PC-9 (cell line): ENCODE results near the gene IMPG2. TPM values are rescaled to one million over a fixed set of nuclear protein-coding genes. Genes with fewer than 3 reads are reported as not detected.

ENCODE experiments used
- BruUV-seq: library from RNA; stranded (reverse); fragments of 400-500 nt; replicated peaks from 2 replicates; lab custom pipeline; 2021; lab: Mats Ljungman, UMichigan
- CTCF ChIA-PET: fragments of 300-600 bp; sonication (Branson Sonifier 250); formaldehyde crosslinking; loops from one replicate; lab custom pipeline; 2022; ENCODE audit warnings: antibody characterized with exemption; lab: Charles Lee
- POLR2A ChIA-PET: fragments of 300-600 bp; sonication (Branson Sonifier 250); formaldehyde crosslinking; loops from one replicate; lab custom pipeline; 2022; ENCODE audit warnings: antibody characterized with exemption; ENCODE audit not compliant: unreplicated experiment; lab: Charles Lee
- DNase-seq, 2 experiments: peaks; one replicate each; pipeline versions ENCODE4 v3.0.0 to v3.0.0-alpha.2; 2015 to 2022; ENCODE audit warnings: mixed read lengths in 1 of 2
- H2AFZ ChIP-seq: fragments of 200-600 bp; sonication (generic); 2 replicates; pipeline ENCODE4 v1.8.1; 2017; ENCODE audit warnings: antibody characterized with exemption
- H3F3A ChIP-seq: fragments of 200-600 bp; sonication (generic); 2 replicates; pipeline ENCODE4 v1.8.1; 2017; ENCODE audit warnings: antibody characterized with exemption, mild to moderate bottlenecking, low read depth; ENCODE audit not compliant: insufficient read depth
- H3K27ac ChIP-seq: fragments of 200-600 bp; sonication (generic); 2 replicates; pipeline ENCODE4 v1.6.1; 2016; ENCODE audit warnings: mixed run types
- H3K27me3 ChIP-seq: fragments of 200-600 bp; sonication (generic); 2 replicates; pipeline ENCODE4 v1.6.1; 2016; ENCODE audit warnings: low read depth, mixed run types; ENCODE audit not compliant: insufficient read depth
- H3K36me3 ChIP-seq: fragments of 200-600 bp; sonication (generic); 2 replicates; pipeline ENCODE4 v1.6.1; 2016; ENCODE audit warnings: low read depth, mixed run types
- H3K4me1 ChIP-seq: fragments of 200-600 bp; sonication (generic); replicated peaks from 2 replicates; pipeline ENCODE4 v1.6.1; 2016; ENCODE audit warnings: mixed run types; ENCODE audit not compliant: insufficient read depth
- H3K4me2 ChIP-seq: fragments of 200-600 bp; sonication (generic); 2 replicates; pipeline ENCODE4 v1.6.1; 2017; ENCODE audit warnings: mixed run types
- H3K4me3 ChIP-seq: fragments of 200-600 bp; sonication (generic); 2 replicates; pipeline ENCODE4 v1.6.1; 2016; ENCODE audit warnings: mixed run types
- H3K79me2 ChIP-seq: fragments of 200-600 bp; sonication (generic); 2 replicates; pipeline ENCODE4 v1.6.1; 2017; ENCODE audit warnings: low read depth, mixed run types
- H3K9me2 ChIP-seq: fragments of 200-600 bp; sonication (generic); 2 replicates; pipeline ENCODE4 v1.8.1; 2017; ENCODE audit warnings: mild to moderate bottlenecking; ENCODE audit not compliant: insufficient read depth
- H3K9me3 ChIP-seq: fragments of 200-600 bp; sonication (generic); 2 replicates; pipeline ENCODE4 v1.8.1; 2016; ENCODE audit warnings: low read depth; ENCODE audit not compliant: insufficient read depth
- H4K20me1 ChIP-seq: fragments of 200-600 bp; sonication (generic); 2 replicates; pipeline ENCODE4 v1.8.1; 2017; ENCODE audit not compliant: insufficient read depth
- CTCF ChIP-seq: fragments of 200-600 bp; sonication (generic); conservative IDR thresholded peaks from 2 replicates; pipeline ENCODE4 v1.6.1; 2017; ENCODE audit warnings: mixed run types, antibody characterized with exemption, mild to moderate bottlenecking, moderate library complexity
- EZH2 ChIP-seq: fragments of 200-600 bp; sonication (generic); IDR thresholded peaks from 2 replicates; pipeline ENCODE4 v1.8.0; 2017; ENCODE audit warnings: antibody characterized with exemption, low read depth
- intact Hi-C: fragments of 100-400 bp; cut with micrococcal nuclease; formaldehyde crosslinking; loops from one replicate; pipeline ENCODE4 v1.10.0; 2022; ENCODE audit not compliant: unreplicated experiment
- total RNA-seq: library from RNA; stranded (reverse); gene quantifications from 2 replicates; pipeline ENCODE4 v1.2.3, GENCODE V29; 2021

The IMPG2 gene
- total RNA-seq, 1 experiment from 2014 or later: 0.11 TPM

DNA sequence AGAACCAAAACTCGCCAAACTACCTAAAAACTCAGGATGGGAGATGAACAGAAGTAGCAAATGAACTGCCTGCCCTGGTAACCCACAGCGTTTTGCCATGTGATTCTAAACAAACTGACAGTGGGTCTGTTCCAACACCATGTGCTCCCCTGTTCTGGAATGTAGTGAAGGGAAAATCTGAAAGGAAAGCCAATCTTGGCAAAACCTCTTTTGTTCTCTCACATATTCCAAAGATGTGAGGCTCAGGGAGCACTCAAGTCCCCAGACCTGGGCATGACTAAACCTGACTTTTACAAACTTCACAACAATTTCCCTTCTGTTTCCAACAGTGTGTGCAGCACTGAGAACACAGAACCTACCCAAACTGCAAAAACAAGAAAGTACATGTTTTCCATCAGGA lies 116.1 kb downstream of the IMPG2 start:
- Histone ChIP-seq H3K4me2 (no peak overlapping the region), H3F3A (no peaks in the 10 kb centered on the region), H3K27me3 (no peaks in the 10 kb centered on the region), H2AFZ (peak overlapping the region; percentile 8; the same call in 1 of the 2 replicates), H3K4me3 (no peak overlapping the region), H4K20me1 (no peaks in the 10 kb centered on the region), H3K4me1 (no peaks in the 10 kb centered on the region), H3K36me3 (no peaks in the 10 kb centered on the region), H3K27ac (no peak overlapping the region), H3K9me3 (no peaks in the 10 kb centered on the region), H3K9me2 (no peaks in the 10 kb centered on the region), H3K79me2 (no peaks in the 10 kb centered on the region)
- BruUV-seq: no TSS peak
- CTCF ChIA-PET: no interaction called here
- intact Hi-C loops: no loop called here
- DNase-seq: no peak
- TF ChIP-seq CTCF (no peak), EZH2 (no peak)
- POLR2A ChIA-PET: no interaction called here

- Histone ChIP-seq H3K9me2 (no peaks in the 10 kb centered on the region), H3K4me3 (no peak overlapping the region), H4K20me1 (no peaks in the 10 kb centered on the region), H3K27ac (no peak overlapping the region), H3K4me1 (no peaks in the 10 kb centered on the region), H3F3A (no peaks in the 10 kb centered on the region), H3K79me2 (no peaks in the 10 kb centered on the region), H3K36me3 (no peaks in the 10 kb centered on the region), H2AFZ (no peak overlapping the region), H3K9me3 (no peaks in the 10 kb centered on the region), H3K27me3 (no peaks in the 10 kb centered on the region), H3K4me2 (no peak overlapping the region)
- BruUV-seq: no TSS peak
- POLR2A ChIA-PET: no interaction called here
- DNase-seq: no peak
- TF ChIP-seq CTCF: no peak
- intact Hi-C loops: no loop called here
- CTCF ChIA-PET: no interaction called here
Measured at GRCh38 chr3:101203411-101203810, 117.0 kb downstream of the IMPG2 start.

- no peaks in the 10 kb centered on the region for H4K20me1 ChIP-seq
- TF ChIP-seq CTCF (no peak), EZH2 (no peak)
- H3K27ac ChIP-seq: no peak overlapping the region
- ChIA-PET CTCF (interaction anchor here (0.5 kb wide), 1 partner anchor 262 kb away, joined by 4 read pairs; no protein-coding TSS in a partner anchor), POLR2A (no interaction called here)
- no peaks in the 10 kb centered on the region for H3K9me2 ChIP-seq
- no peak overlapping the region for H3K4me3 ChIP-seq
- no peaks in the 10 kb centered on the region for H3K9me3 ChIP-seq
- no peak overlapping the region; the same call in 1 of the 2 replicates for H2AFZ ChIP-seq
- no peak for DNase-seq
- no peaks in the 10 kb centered on the region for H3K79me2 ChIP-seq
- H3F3A ChIP-seq: no peaks in the 10 kb centered on the region
- H3K36me3 ChIP-seq: no peaks in the 10 kb centered on the region
- H3K4me2 ChIP-seq: no peak overlapping the region
- BruUV-seq: no TSS peak
- intact Hi-C loops: no loop called here
- no peaks in the 10 kb centered on the region for H3K27me3 ChIP-seq
- no peaks in the 10 kb centered on the region for H3K4me1 ChIP-seq
Measured at GRCh38 chr3:101202640-101203039, 117.7 kb downstream of the IMPG2 start.
